HepG2 (cell line): Measurements from ENCODE around the gene MAP3K2. TPM values are rescaled to one million over a fixed set of nuclear protein-coding genes. Genes with fewer than 3 reads are reported as not detected.

Experiments used
- ATRX ChIP-seq: sonication (generic); formaldehyde crosslinking; IDR thresholded peaks from 2 replicates; pipeline ENCODE4 v1.4.0; 2020; ENCODE audit warnings: missing genetic modification reagents, borderline replicate concordance
- BATF2 ChIP-seq: sonication (generic); formaldehyde crosslinking; IDR thresholded peaks from 2 replicates; pipeline ENCODE4 v1.8.0; 2022; ENCODE audit warnings: mild to moderate bottlenecking, missing genetic modification reagents, moderate library complexity
- CBX5 ChIP-seq: sonication (generic); formaldehyde crosslinking; IDR thresholded peaks from 2 replicates; pipeline ENCODE4 v1.4.0; 2020; ENCODE audit warnings: missing genetic modification reagents, borderline replicate concordance
- CHD2 ChIP-seq: IDR thresholded peaks from 2 replicates; pipeline ENCODE4 v1.6.1; 2011; ENCODE audit warnings: low read depth, low read length, improper control_type of control experiment
- E2F5 ChIP-seq: sonication (generic); formaldehyde crosslinking; conservative IDR thresholded peaks from 2 replicates; pipeline ENCODE4 v1.4.0; 2020; ENCODE audit warnings: missing genetic modification reagents
- FOXO1 ChIP-seq: sonication (generic); formaldehyde crosslinking; IDR thresholded peaks from 2 replicates; pipeline ENCODE4 v1.4.0; 2020; ENCODE audit warnings: missing genetic modification reagents
- KLF13 ChIP-seq: sonication (generic); formaldehyde crosslinking; IDR thresholded peaks from 2 replicates; pipeline ENCODE4 v1.4.0; 2020; ENCODE audit warnings: mild to moderate bottlenecking, missing genetic modification reagents
- KLF6 ChIP-seq: IDR thresholded peaks from 2 replicates; pipeline ENCODE4 v1.8.0; 2016; ENCODE audit warnings: missing biosample characterization, missing genetic modification reagents
- MXI1 ChIP-seq: IDR thresholded peaks from 3 replicates; pipeline ENCODE4 v1.6.1; 2012; ENCODE audit warnings: low read depth, low read length, inconsistent platforms, borderline replicate concordance
- NFYB ChIP-seq: sonication (generic); formaldehyde crosslinking; IDR thresholded peaks from 2 replicates; pipeline ENCODE4 v1.4.0; 2020; ENCODE audit warnings: missing genetic modification reagents
- NR2F6 ChIP-seq, 2 experiments: IDR thresholded peaks; 2 replicates each; pipeline ENCODE4 v1.6.1; 2016; ENCODE audit warnings: antibody characterized with exemption in 1 of 2, mild to moderate bottlenecking in 1 of 2
- RFX1 ChIP-seq: fragments of 450-650 bp; IDR thresholded peaks from 2 replicates; pipeline ENCODE4 v1.6.1; 2017
- SIN3A ChIP-seq: IDR thresholded peaks from 2 replicates; pipeline ENCODE4 v1.6.1; 2011; ENCODE audit warnings: low read depth, mild to moderate bottlenecking, control low read depth, low read length, borderline replicate concordance
- SIN3B ChIP-seq: fragments of 150-350 bp; IDR thresholded peaks from 2 replicates; pipeline ENCODE4 v1.6.1; 2014; ENCODE audit warnings: low read length
- SP140L ChIP-seq: sonication (generic); formaldehyde crosslinking; IDR thresholded peaks from 2 replicates; pipeline ENCODE4 v1.4.0; 2020; ENCODE audit warnings: missing genetic modification reagents, borderline replicate concordance
- ZMYM4 ChIP-seq: sonication (generic); formaldehyde crosslinking; IDR thresholded peaks from 2 replicates; pipeline ENCODE4 v1.8.1; 2023; ENCODE audit warnings: mild to moderate bottlenecking, missing genetic modification reagents
- ZNF232 ChIP-seq: sonication (generic); formaldehyde crosslinking; IDR thresholded peaks from 2 replicates; pipeline ENCODE4 v1.4.0; 2020; ENCODE audit warnings: missing genetic modification reagents, borderline replicate concordance
- ZNF432 ChIP-seq: sonication (generic); formaldehyde crosslinking; IDR thresholded peaks from 2 replicates; pipeline ENCODE4 v1.5.0; 2020; ENCODE audit warnings: missing genetic modification reagents, mild to moderate bottlenecking, borderline replicate concordance
- ZNF44 ChIP-seq: sonication (generic); formaldehyde crosslinking; IDR thresholded peaks from 2 replicates; pipeline ENCODE4 v1.5.1; 2020; ENCODE audit warnings: mild to moderate bottlenecking, missing genetic modification reagents
- ZNF543 ChIP-seq: sonication (generic); formaldehyde crosslinking; IDR thresholded peaks from 2 replicates; pipeline ENCODE4 v1.4.0; 2020; ENCODE audit warnings: mild to moderate bottlenecking, missing genetic modification reagents
- ZNF556 ChIP-seq: sonication (generic); formaldehyde crosslinking; IDR thresholded peaks from 2 replicates; pipeline ENCODE4 v1.4.0; 2020; ENCODE audit warnings: mild to moderate bottlenecking, missing genetic modification reagents, borderline replicate concordance
- ZNF614 ChIP-seq: IDR thresholded peaks from 2 replicates; pipeline ENCODE4 v1.6.1; 2018; ENCODE audit warnings: missing biosample characterization, missing genetic modification reagents, inconsistent platforms, borderline replicate concordance
- polyA plus RNA-seq, 8 experiments: library from polyadenylated mRNA; depleted of rRNA in 3 of 8; stranded (reverse) in 7 of 8; unstranded in 1 of 8; fragments of >200 nt; fragmentation: Illumina TruSeq in 4 of 8; extraction: Trizol in 4 of 8; gene quantifications; 2 replicates each; pipeline versions ENCODE4 v1.2.1 to v1.2.3, GENCODE V29; 2011 to 2016; ENCODE audit warnings: low read depth in 4 of 8, missing spikeins in 1 of 8, mixed read lengths in 1 of 8; ENCODE audit not compliant: insufficient read depth in 1 of 8
- total RNA-seq, 5 experiments: library from RNA; depleted of rRNA; stranded (reverse); fragments of >200 nt; fragmentation: Illumina TruSeq; extraction: Trizol; gene quantifications; 2 replicates each; pipeline ENCODE4 v1.2.3, GENCODE V29; 2016; ENCODE audit warnings: low read depth in 1 of 5
- TF ChIP-seq, protein P1 (sequence below): sonication (generic); formaldehyde crosslinking; IDR thresholded peaks from 2 replicates; pipeline ENCODE4 v1.4.0; 2020; ENCODE audit warnings: mild to moderate bottlenecking, missing genetic modification reagents
- TF ChIP-seq, protein P2 (sequence below): sonication (generic); formaldehyde crosslinking; IDR thresholded peaks from 2 replicates; pipeline ENCODE4 v1.5.0; 2020; ENCODE audit warnings: mild to moderate bottlenecking, missing genetic modification reagents, moderate library complexity
- TF ChIP-seq, protein P3 (sequence below): sonication (generic); formaldehyde crosslinking; IDR thresholded peaks from 2 replicates; pipeline ENCODE4 v1.8.0; 2022; ENCODE audit warnings: missing genetic modification reagents, mild to moderate bottlenecking, moderate library complexity, borderline replicate concordance

MAP3K2 gene
- total and polyA plus RNA-seq, 2 of the 13 experiments (the other 11 are each of a cell fraction or from before 2014, with no cell fraction given), result 12.2 to 37.2 TPM

DNA sequence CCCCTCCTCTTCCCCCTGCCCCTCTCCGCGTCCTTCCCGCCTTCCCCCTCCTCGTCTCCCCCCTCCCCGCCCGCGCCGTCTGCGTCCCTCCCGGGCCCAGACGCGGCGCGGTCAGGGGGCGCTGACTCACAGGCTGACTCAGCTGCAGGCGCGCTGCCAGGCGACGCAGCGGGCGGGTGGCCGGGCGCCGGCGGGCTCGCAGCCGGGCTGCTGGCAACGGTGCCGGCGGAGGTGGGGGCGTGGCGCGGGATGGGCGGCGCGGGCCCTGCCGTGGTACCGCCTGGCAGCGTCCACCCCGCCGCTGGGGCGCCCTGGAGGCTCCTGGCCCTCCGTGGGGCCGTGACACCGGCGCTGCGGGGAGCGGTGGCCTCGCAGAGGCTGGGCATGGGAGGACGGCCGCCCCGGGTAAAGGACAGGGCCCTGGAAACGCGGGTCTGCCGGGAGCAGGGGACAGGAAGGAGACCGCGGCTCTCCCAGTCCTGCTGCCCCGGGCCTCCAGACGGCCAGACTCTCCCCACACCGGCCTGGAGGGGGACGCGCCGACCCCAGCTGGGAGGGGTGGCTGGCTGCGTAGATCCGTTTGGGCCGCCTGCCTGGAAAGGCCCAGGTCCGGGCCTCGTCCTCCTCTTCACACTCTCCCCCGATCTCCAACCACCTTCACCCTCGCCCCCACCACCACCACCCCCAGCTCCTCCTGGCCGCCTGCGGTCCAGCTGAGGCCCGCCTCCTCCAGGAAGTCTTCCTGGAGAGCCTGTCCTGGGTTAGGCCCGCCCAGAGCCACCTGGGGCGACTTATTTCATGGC lies 20.4 kb upstream of the MAP3K2 start (continued):
- no peak for TF ChIP-seq FOXO1 (CRISPR knock-in tag)
- peak; percentile 44; the same call in 1 of the 2 replicates for TF ChIP-seq ZMYM4 (CRISPR knock-in tag)
- no peak for TF ChIP-seq ZNF44 (CRISPR knock-in tag)
- 0 out of 2 replicates have a peak, but pooled peaks have one; percentile 57 for TF ChIP-seq CBX5
- TF ChIP-seq, protein P1, sequence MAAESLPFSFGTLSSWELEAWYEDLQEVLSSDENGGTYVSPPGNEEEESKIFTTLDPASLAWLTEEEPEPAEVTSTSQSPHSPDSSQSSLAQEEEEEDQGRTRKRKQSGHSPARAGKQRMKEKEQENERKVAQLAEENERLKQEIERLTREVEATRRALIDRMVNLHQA (CRISPR knock-in tag), result no peak
- TF ChIP-seq ZNF432, result no peak
- no peak; the same call in 1 of the 2 replicates for TF ChIP-seq ZNF543 (CRISPR knock-in tag)
- TF ChIP-seq MXI1, result peak; percentile 84; the same call in 1 of the 3 replicates
- TF ChIP-seq SIN3A, result no peak
- peak; percentile 67; the same call in 1 of the 2 replicates for TF ChIP-seq KLF13 (CRISPR knock-in tag)
- TF ChIP-seq NR2F6 (IDR thresholded peaks at IDR 0.05), result no peak
- peak; percentile 69 for TF ChIP-seq NR2F6 (CRISPR knock-in tag; IDR thresholded peaks at IDR 0.05)
- no peak for TF ChIP-seq SP140L (CRISPR knock-in tag)
- no peak for TF ChIP-seq SIN3B
- no peak for TF ChIP-seq NFYB
- no peak for TF ChIP-seq KLF6 (CRISPR knock-in tag)
- no peak for TF ChIP-seq CHD2
- TF ChIP-seq, protein P2, sequence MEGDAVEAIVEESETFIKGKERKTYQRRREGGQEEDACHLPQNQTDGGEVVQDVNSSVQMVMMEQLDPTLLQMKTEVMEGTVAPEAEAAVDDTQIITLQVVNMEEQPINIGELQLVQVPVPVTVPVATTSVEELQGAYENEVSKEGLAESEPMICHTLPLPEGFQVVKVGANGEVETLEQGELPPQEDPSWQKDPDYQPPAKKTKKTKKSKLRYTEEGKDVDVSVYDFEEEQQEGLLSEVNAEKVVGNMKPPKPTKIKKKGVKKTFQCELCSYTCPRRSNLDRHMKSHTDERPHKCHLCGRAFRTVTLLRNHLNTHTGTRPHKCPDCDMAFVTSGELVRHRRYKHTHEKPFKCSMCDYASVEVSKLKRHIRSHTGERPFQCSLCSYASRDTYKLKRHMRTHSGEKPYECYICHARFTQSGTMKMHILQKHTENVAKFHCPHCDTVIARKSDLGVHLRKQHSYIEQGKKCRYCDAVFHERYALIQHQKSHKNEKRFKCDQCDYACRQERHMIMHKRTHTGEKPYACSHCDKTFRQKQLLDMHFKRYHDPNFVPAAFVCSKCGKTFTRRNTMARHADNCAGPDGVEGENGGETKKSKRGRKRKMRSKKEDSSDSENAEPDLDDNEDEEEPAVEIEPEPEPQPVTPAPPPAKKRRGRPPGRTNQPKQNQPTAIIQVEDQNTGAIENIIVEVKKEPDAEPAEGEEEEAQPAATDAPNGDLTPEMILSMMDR, result peak; percentile 46; the same call in 1 of the 2 replicates
- peak; percentile 33; the same call in 1 of the 2 replicates for TF ChIP-seq ZNF556 (CRISPR knock-in tag)
- TF ChIP-seq, protein P3, sequence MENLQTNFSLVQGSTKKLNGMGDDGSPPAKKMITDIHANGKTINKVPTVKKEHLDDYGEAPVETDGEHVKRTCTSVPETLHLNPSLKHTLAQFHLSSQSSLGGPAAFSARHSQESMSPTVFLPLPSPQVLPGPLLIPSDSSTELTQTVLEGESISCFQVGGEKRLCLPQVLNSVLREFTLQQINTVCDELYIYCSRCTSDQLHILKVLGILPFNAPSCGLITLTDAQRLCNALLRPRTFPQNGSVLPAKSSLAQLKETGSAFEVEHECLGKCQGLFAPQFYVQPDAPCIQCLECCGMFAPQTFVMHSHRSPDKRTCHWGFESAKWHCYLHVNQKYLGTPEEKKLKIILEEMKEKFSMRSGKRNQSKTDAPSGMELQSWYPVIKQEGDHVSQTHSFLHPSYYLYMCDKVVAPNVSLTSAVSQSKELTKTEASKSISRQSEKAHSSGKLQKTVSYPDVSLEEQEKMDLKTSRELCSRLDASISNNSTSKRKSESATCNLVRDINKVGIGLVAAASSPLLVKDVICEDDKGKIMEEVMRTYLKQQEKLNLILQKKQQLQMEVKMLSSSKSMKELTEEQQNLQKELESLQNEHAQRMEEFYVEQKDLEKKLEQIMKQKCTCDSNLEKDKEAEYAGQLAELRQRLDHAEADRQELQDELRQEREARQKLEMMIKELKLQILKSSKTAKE (CRISPR knock-in tag), result peak; percentile 92
- TF ChIP-seq ZNF614 (CRISPR knock-in tag), result no peak
- no peak for TF ChIP-seq ATRX (CRISPR knock-in tag)
- TF ChIP-seq RFX1, result 0 out of 2 replicates have a peak, but pooled peaks have one; percentile 17
- TF ChIP-seq ZNF232 (CRISPR knock-in tag), result no peak
- no peak for TF ChIP-seq BATF2 (CRISPR knock-in tag)
- TF ChIP-seq E2F5 (CRISPR knock-in tag), result no peak; the same call in 1 of the 2 replicates
